Right lobe of liver (tissue), 6 donors: ENCODE data around the gene RUFY2. TPM values are rescaled to one million over a fixed set of nuclear protein-coding genes. Genes with fewer than 3 reads are reported as not detected.
"Not testable (repeated sequence)": the region's sequence is repeated elsewhere in the genome, so short reads cannot be mapped to it uniquely, and the experiment has no call there.

Experiments
- ATAC-seq, 4 donors: fragments of 200-7000 bp; cut with Tn5 transposase; one replicate each; pipeline ENCODE4 v1.9.1; 2020; ENCODE audit warnings: mild to moderate bottlenecking in 4 of 4, moderate library complexity in 4 of 4
- DNase-seq, 3 donors: peaks; one replicate each; pipeline ENCODE4 v3.0.0-alpha.2; 2020
- H3K27ac ChIP-seq, 3 donors: fragments of 200-600 bp; one replicate each; pipeline ENCODE4 v1.8.0; 2022
- H3K27me3 ChIP-seq, 2 donors: fragments of 200-600 bp; one replicate each; pipeline ENCODE4 v1.8.0; 2022
- H3K36me3 ChIP-seq, 4 donors: fragments of 200-600 bp; sonication (generic) in 1 of 4; one replicate each; pipeline versions ENCODE4 v1.5.1 to v1.8.0; 2017 to 2022; ENCODE audit warnings: control low read depth in 1 of 4
- H3K4me1 ChIP-seq, 4 donors: fragments of 200-600 bp; sonication (generic) in 1 of 4; one replicate each; pipeline versions ENCODE4 v1.5.1 to v1.8.0; 2017 to 2022; ENCODE audit warnings: control low read depth in 1 of 4
- H3K4me3 ChIP-seq, 3 donors: fragments of 200-600 bp; one replicate each; pipeline ENCODE4 v1.8.0; 2022
- H3K9me3 ChIP-seq, 4 donors: fragments of 200-600 bp; sonication (generic) in 1 of 4; one replicate each; pipeline versions ENCODE4 v1.5.1 to v1.8.0; 2017 to 2022; ENCODE audit warnings: control low read depth in 1 of 4
- POLR2A ChIP-seq: fragments of 450-650 bp; IDR thresholded peaks from one replicate; pipeline ENCODE4 v1.6.1; 2017; ENCODE audit warnings: antibody characterized with exemption, mild to moderate bottlenecking
- WGBS: methylation state at CpG from one replicate; pipeline ENCODE4 v1.1.6; 2018; ENCODE audit warnings: low coverage, low lambda C conversion rate; ENCODE audit not compliant: insufficient coverage; ENCODE audit errors: missing lambda C conversion rate; 5-methylcytosine and 5-hydroxymethylcytosine counted together
- intact Hi-C, 2 donors: fragments of 100-400 bp; cut with DNase I; formaldehyde crosslinking; loops; one replicate each; pipeline versions ENCODE4 v1.11.2 to v1.14.1; 2022
- total RNA-seq, 6 experiments: library from RNA; depleted of rRNA in 2 of 6; stranded (reverse); fragments of >200 nt in 2 of 6; fragmentation: NEBNext Ultra II Directional in 3 of 6; extraction: Animal tissue kit (Norgen Biotek cat#: 25700) in 3 of 6; gene quantifications; one replicate each; pipeline versions ENCODE4 v1.1.0 to v1.2.4, GENCODE V29; 2016 to 2023
- TF ChIP-seq, protein P1 (sequence below), 4 donors: fragments of 200-600 bp in 3 of 4; fragments of 450-650 bp in 1 of 4; IDR thresholded peaks; one replicate each; pipeline versions ENCODE4 v1.5.1 to v1.8.0; 2016 to 2022; ENCODE audit warnings: antibody characterized with exemption in 4 of 4, mild to moderate bottlenecking in 2 of 4
- donor health status: DM: no; HTN: yes; CAD: no.
- donor health status: DM: no; HTN: no; CAD: no.
- donor health status: DM: no; HTN: no; CAD: no.
- donor health status: DM: no; HTN: yes; CAD: no.
- donor health status: DM: no; HTN: yes; CAD: no.

RUFY2 gene
- total RNA-seq, 6 experiments from 2014 or later = 4.7 to 9.0 (median 5.6) TPM

DNA sequence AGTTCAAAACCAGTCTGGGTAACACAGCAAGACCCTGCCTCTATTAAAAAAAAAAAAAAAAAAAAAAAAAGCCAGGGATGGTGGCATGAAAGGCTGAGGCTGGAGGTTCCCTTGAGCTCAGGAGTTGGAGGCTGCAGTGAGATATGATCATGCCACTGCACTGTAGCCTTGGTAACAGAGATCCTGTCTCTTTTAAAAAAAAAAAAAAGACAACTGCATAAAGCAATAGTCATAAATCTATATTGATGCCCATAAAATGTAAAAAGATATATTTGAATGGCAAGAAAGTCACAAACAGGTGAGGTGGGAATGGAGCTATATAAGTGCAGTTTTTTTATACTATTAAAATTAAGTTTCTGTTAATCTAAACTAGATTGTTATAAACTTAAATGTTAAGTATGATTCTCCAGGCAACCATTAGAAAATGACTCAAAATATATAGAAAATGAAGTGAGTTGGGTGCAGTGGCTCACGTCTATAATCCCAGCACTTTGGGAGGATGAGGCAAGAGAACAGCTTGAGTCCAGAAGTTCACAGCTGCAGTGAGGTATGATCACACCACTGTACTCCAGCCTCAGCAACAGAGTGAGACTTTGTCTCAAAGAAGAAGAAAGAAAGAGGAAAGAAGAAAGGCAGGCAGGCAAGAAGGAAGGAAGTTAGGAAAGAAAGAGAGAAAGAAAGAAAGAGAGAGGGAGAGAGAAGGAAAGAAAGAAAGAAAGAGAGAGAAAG lies 88.6 kb downstream of the RUFY2 start:
- Histone ChIP-seq H3K27me3 (no peaks in the 10 kb centered on the region), H3K4me3 (no peak overlapping the region), H3K4me1 (peaks cover 0 to 11% (median 0%) of the 10 kb centered on the region in 4 donors), H3K9me3 (no peaks in the 10 kb centered on the region), H3K36me3 (no peaks in the 10 kb centered on the region), H3K27ac (no peak overlapping the region)
- TF ChIP-seq, protein P1, sequence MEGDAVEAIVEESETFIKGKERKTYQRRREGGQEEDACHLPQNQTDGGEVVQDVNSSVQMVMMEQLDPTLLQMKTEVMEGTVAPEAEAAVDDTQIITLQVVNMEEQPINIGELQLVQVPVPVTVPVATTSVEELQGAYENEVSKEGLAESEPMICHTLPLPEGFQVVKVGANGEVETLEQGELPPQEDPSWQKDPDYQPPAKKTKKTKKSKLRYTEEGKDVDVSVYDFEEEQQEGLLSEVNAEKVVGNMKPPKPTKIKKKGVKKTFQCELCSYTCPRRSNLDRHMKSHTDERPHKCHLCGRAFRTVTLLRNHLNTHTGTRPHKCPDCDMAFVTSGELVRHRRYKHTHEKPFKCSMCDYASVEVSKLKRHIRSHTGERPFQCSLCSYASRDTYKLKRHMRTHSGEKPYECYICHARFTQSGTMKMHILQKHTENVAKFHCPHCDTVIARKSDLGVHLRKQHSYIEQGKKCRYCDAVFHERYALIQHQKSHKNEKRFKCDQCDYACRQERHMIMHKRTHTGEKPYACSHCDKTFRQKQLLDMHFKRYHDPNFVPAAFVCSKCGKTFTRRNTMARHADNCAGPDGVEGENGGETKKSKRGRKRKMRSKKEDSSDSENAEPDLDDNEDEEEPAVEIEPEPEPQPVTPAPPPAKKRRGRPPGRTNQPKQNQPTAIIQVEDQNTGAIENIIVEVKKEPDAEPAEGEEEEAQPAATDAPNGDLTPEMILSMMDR (IDR thresholded peaks at IDR 0.05) = no peak
- TF ChIP-seq POLR2A = no peak
- intact Hi-C loops = no loop called here
- 29% methylated on average over 1 of the region's 1 CpG for WGBS
- peak; percentile 63 to 89 (median 77) for ATAC-seq
- DNase-seq = no peak

DNA sequence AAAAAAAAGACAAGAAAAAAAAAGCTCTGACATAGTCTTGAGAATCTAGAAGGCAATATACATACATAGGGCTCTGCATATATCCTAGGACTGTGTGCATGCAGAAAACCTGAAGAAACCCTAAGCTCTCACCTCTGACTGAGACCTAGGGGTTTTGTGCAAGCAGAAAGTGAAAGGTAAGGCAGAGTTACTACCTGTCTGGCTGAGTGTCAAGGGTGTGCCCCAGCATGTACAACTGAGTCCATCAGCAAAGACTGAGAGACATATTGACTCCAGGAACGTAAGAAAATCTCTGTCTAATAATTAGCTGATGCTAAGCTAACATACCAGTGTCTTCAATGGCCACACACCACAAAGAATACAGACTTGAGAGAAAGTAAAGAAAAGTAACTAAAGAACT lies 91.5 kb downstream of the RUFY2 start:
- intact Hi-C loops = no loop called here
- H3K4me3 ChIP-seq = no peak overlapping the region
- H3K27ac ChIP-seq = no peak overlapping the region
- 78% methylated on average over 1 of the region's 1 CpG for WGBS
- H3K4me1 ChIP-seq = peaks cover 0 to 11% (median 0%) of the 10 kb centered on the region in 4 donors
- no peak for DNase-seq
- H3K27me3 ChIP-seq = no peaks in the 10 kb centered on the region
- TF ChIP-seq, protein P1 (IDR thresholded peaks at IDR 0.05) = no peak
- no peak for TF ChIP-seq POLR2A
- no peaks in the 10 kb centered on the region for H3K9me3 ChIP-seq
- no peaks in the 10 kb centered on the region for H3K36me3 ChIP-seq
- no peak for ATAC-seq

DNA sequence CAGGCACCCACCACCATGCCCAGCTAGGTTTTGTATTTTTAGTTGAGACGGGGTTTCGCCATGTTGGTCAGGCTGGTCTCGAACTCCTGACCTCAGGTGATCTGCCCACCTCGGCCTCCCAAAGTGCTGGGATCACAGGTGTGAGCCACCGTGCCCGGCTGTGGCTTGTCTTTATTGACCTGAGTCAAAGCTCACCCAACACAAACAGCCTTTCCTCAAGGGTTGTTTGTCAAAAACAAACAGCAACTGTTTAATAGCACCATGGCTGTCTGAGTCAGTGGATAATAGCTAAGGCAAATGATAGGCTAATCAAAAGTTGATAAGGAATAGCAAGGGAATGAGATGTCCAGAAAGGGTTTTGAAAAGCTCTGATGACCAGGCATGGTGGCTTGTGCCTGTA lies 92.1 kb downstream of the RUFY2 start:
- DNase-seq, H3K36me3 ChIP-seq, H3K27ac ChIP-seq, intact Hi-C loops, H3K9me3 ChIP-seq, H3K27me3 ChIP-seq, H3K4me3 ChIP-seq: not testable (repeated sequence)
- H3K4me1 ChIP-seq = peaks cover 0 to 11% (median 0%) of the 10 kb centered on the region in 4 donors
- WGBS = 51% methylated on average over 4 of the region's 6 CpGs
- peak in 2 of 4 donors; percentile 49 to 63 for ATAC-seq

DNA sequence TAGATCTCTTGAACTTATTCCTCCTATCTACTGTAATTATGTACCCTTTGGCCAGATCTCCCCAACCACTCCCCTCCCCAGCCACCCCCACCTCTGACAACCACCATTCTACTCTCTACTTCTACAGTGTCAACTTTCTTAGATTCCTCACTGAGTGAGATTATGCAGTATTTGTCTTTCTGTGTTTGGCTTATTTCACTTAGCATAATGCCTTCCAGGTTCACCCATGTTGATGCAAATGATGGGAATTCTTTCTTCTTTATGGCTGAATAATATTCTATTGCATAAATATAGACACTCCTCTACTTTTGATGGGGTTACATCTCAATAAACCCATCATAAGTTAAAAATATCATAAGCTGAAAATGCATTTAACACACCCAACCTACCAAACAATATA lies 96.5 kb downstream of the RUFY2 start:
- ATAC-seq = no peak
- Histone ChIP-seq H3K4me1 (peaks cover 0 to 6% (median 1%) of the 10 kb centered on the region in 4 donors), H3K36me3 (no peaks in the 10 kb centered on the region), H3K27me3 (no peaks in the 10 kb centered on the region), H3K4me3 (no peak overlapping the region), H3K27ac (no peak overlapping the region), H3K9me3 (no peaks in the 10 kb centered on the region)
- TF ChIP-seq POLR2A = no peak
- TF ChIP-seq, protein P1 (IDR thresholded peaks at IDR 0.05) = no peak
- intact Hi-C loops = no loop called here
- no peak for DNase-seq

DNA sequence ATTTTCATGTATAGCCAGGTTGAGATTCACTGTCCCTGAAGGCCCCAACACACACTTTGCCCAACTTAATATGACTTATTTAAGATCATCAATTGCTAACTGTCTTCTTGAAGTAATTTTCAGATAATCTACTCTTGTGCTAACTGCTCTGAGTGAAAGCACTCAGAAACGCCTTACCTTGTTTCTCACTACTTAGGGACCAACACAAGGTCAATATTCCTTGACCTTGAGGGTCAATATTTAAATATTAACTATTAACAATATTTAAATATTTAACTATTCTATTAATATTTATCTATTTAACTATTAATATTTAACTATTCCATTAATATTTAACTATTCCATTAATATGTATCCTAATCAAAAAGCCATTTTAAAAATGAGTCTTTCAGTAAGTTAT lies 101.2 kb downstream of the RUFY2 start:
- no peaks in the 10 kb centered on the region for H3K9me3 ChIP-seq
- H3K36me3 ChIP-seq = no peaks in the 10 kb centered on the region
- H3K4me1 ChIP-seq = peaks cover 0 to 30% (median 9%) of the 10 kb centered on the region in 4 donors
- 21% methylated on average over 1 of the region's 1 CpG for WGBS
- peak overlapping the region; percentile 42 to 63 (median 62) for H3K4me3 ChIP-seq
- TF ChIP-seq, protein P1 (IDR thresholded peaks at IDR 0.05) = no peak
- no peak for TF ChIP-seq POLR2A
- intact Hi-C loops = no loop called here
- H3K27me3 ChIP-seq = no peaks in the 10 kb centered on the region
- ATAC-seq = peak in 2 of 4 donors; percentile 29 to 53
- H3K27ac ChIP-seq = peak overlapping the region; percentile 35 to 93 (median 78)
- no peak for DNase-seq
